Transverse colon (tissue), 4 donors: Measurements from ENCODE around the gene ENDOG.

ENCODE experiments used
- CTCF ChIP-seq, 5 experiments: fragments of 200-600 bp in 3 of 5; fragments of 450-650 bp in 2 of 5; sonication (generic) in 3 of 5; IDR thresholded peaks; 1 replicate in 2 of 5; 2 replicates in 3 of 5; pipeline ENCODE4 v1.5.1; 2016 to 2017; ENCODE audit warnings: antibody characterized with exemption in 5 of 5, inconsistent platforms in 3 of 5, mild to moderate bottlenecking in 2 of 5, moderate library complexity in 1 of 5
- EP300 ChIP-seq: sonication (generic); formaldehyde crosslinking; IDR thresholded peaks from one replicate; pipeline ENCODE4 v1.6.1; 2017; ENCODE audit warnings: antibody characterized with exemption, low read depth
- POLR2AphosphoS5 ChIP-seq, 3 donors: sonication (generic); formaldehyde crosslinking; IDR thresholded peaks; one replicate each; pipeline ENCODE4 v1.6.1; 2016; ENCODE audit warnings: antibody characterized with exemption in 3 of 3

GRCh38 chr9:128800061-128800460, 18.2 kb upstream of the ENDOG start:
- TF ChIP-seq CTCF (IDR thresholded peaks at IDR 0.05): no peak
- no peak for TF ChIP-seq POLR2AphosphoS5 (IDR thresholded peaks at IDR 0.05)
- no peak for TF ChIP-seq EP300
